ENCODE results near the gene DIP2C. TPM values are rescaled to one million over a fixed set of nuclear protein-coding genes. Genes with fewer than 3 reads are reported as not detected.

Gene DIP2C
- total and polyA plus RNA-seq, 2 donors (not counting 1 experiment from before 2014, with no cell fraction given): 1.3 to 1.9 TPM

DNA sequence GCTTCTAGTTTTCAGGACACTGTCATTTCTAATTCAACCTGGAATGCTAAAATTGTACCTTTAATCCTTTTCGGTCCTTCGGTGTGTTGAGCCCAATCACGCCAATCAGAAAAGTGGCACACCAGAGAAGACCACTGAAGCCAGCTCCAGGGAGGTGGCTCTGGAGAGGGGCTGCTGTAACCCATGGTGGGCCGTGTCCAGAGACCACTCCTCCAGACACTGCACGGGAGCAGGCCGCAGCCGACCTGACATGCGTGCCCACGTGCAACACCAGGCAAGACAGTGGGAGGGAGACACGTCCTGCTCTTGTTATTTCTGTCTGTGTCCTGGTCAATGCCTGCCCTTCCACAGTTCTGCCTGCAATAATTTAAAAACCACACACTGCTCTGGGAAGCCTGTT, 308.1 kb downstream of the DIP2C start:
- ChIA-PET POLR2A (no interaction called here), CTCF (no interaction called here)
- Histone ChIP-seq H3K36me3 (replicated peaks in 1 of 2; ENCODE audit: control extremely low read depth in 1 of 2, control insufficient read depth in 1 of 2, extremely low read depth in 1 of 2, insufficient read depth in 2 of 2, low read length in 1 of 2) (no peaks in the 10 kb centered on the region), H3K9me3 (ENCODE audit: control extremely low read depth in 1 of 3, control insufficient read depth in 2 of 3, insufficient read depth in 1 of 3, low read length in 2 of 3) (peaks cover 0 to 9% (median 0%) of the 10 kb centered on the region in 3 donors), H2AFZ (ENCODE audit: insufficient read depth, low read depth, low read length, poor library complexity, severe bottlenecking) (no peak overlapping the region), H3K4me2 (replicated peaks; ENCODE audit: low read depth, low read length, poor library complexity, severe bottlenecking) (no peak overlapping the region), H3K4me1 (ENCODE audit: control insufficient read depth in 2 of 2, insufficient read depth in 2 of 2, low read length in 2 of 2) (no peaks in the 10 kb centered on the region), H3K27ac (ENCODE audit: low read length in 2 of 2) (no peak overlapping the region), H3K79me2 (ENCODE audit: control insufficient read depth, insufficient read depth, low read length) (no peaks in the 10 kb centered on the region), H4K20me1 (ENCODE audit: control insufficient read depth, insufficient read depth, low read length, poor library complexity, severe bottlenecking) (no peaks in the 10 kb centered on the region), H3K27me3 (replicated peaks in 1 of 4; ENCODE audit: control extremely low read depth in 1 of 4, control insufficient read depth in 3 of 4, insufficient read depth in 4 of 4, low read length in 3 of 4) (peaks cover 0 to 2% (median 0%) of the 10 kb centered on the region in 4 experiments), H3K9ac (ENCODE audit: low read length) (no peak overlapping the region), H3K4me3 (ENCODE audit: control extremely low read depth in 1 of 5, extremely low read depth in 1 of 5, insufficient read depth in 1 of 5, low read depth in 2 of 5, low read length in 4 of 5) (no peak overlapping the region)
- ATAC-seq (ENCODE audit: low read depth) (no peak), DNase-seq (no peak)
- intact Hi-C loops (cut with micrococcal nuclease): no loop called here
- H3K4me1 Mint-ChIP-seq: no peaks in the 10 kb centered on the region
- H3K27me3 Mint-ChIP-seq: peaks cover 9% of the 10 kb centered on the region
- H3K9me3 Mint-ChIP-seq (ENCODE audit: insufficient read depth): no peaks in the 10 kb centered on the region
- H3K4me3 Mint-ChIP-seq: no peak overlapping the region
- no peak overlapping the region for H3K27ac Mint-ChIP-seq
- 95% methylated on average over 10 of the region's 10 CpGs for WGBS (ENCODE audit: insufficient coverage)
- TF ChIP-seq CTCF (IDR thresholded peaks at IDR 0.05): no peak

DNA sequence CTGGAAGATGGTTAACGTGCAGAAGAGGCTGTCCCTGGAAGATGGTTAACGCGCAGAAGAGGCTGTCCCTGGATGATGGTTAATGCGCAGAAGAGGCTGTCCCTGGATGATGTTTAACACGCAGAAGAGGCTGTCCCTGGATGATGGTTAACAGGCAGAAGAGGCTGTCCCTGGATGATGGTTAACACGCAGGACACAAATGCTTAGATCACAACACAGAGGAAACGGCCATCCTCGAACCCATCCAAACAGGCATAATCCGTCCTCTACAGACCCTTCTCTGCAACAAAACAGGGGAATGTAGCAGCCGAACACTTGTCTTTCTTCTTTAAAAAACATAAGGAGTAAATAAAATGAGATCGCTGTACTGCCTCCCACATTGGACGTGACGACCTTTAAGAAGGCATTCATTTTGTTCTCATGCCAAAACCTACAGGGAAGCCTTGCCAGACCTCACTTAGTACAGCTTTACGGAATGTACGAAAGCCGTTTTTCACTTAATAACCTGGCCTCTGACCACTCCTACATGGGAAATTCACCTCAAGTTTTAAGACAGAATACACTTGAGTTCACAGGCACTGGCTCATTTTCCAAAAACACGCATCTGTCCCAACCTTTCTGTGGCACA, 309.0 kb downstream of the DIP2C start:
- H3K9ac ChIP-seq (ENCODE audit: low read length): no peak overlapping the region
- intact Hi-C loops (cut with micrococcal nuclease): no loop called here
- peaks cover 0 to 2% (median 0%) of the 10 kb centered on the region in 4 experiments for H3K27me3 ChIP-seq (replicated peaks in 1 of 4; ENCODE audit: control extremely low read depth in 1 of 4, control insufficient read depth in 3 of 4, insufficient read depth in 4 of 4, low read length in 3 of 4)
- H2AFZ ChIP-seq (ENCODE audit: insufficient read depth, low read depth, low read length, poor library complexity, severe bottlenecking): no peak overlapping the region
- peaks cover 0 to 9% (median 0%) of the 10 kb centered on the region in 3 donors for H3K9me3 ChIP-seq (ENCODE audit: control extremely low read depth in 1 of 3, control insufficient read depth in 2 of 3, insufficient read depth in 1 of 3, low read length in 2 of 3)
- H3K4me1 Mint-ChIP-seq: no peaks in the 10 kb centered on the region
- ChIA-PET CTCF (no interaction called here), POLR2A (no interaction called here)
- ATAC-seq (ENCODE audit: low read depth): no peak
- no peak overlapping the region for H3K4me3 ChIP-seq (ENCODE audit: control extremely low read depth in 1 of 5, extremely low read depth in 1 of 5, insufficient read depth in 1 of 5, low read depth in 2 of 5, low read length in 4 of 5)
- H4K20me1 ChIP-seq (ENCODE audit: control insufficient read depth, insufficient read depth, low read length, poor library complexity, severe bottlenecking): no peaks in the 10 kb centered on the region
- H3K27me3 Mint-ChIP-seq: peaks cover 9% of the 10 kb centered on the region
- H3K4me3 Mint-ChIP-seq: no peak overlapping the region
- no peak for DNase-seq
- no peaks in the 10 kb centered on the region for H3K36me3 ChIP-seq (replicated peaks in 1 of 2; ENCODE audit: control extremely low read depth in 1 of 2, control insufficient read depth in 1 of 2, extremely low read depth in 1 of 2, insufficient read depth in 2 of 2, low read length in 1 of 2)
- TF ChIP-seq EZH2 (IDR thresholded peaks at IDR 0.05; ENCODE audit: borderline replicate concordance, insufficient read depth, low read depth, low read length, poor library complexity, severe bottlenecking) (no peak), CTCF (IDR thresholded peaks at IDR 0.05) (no peak)
- 95% methylated on average over 11 of the region's 17 CpGs for WGBS (ENCODE audit: insufficient coverage)
- no peak overlapping the region for H3K4me2 ChIP-seq (replicated peaks; ENCODE audit: low read depth, low read length, poor library complexity, severe bottlenecking)
- no peaks in the 10 kb centered on the region for H3K79me2 ChIP-seq (ENCODE audit: control insufficient read depth, insufficient read depth, low read length)
- H3K27ac ChIP-seq (ENCODE audit: low read length in 2 of 2): no peak overlapping the region
- no peak overlapping the region for H3K27ac Mint-ChIP-seq
- H3K4me1 ChIP-seq (ENCODE audit: control insufficient read depth in 2 of 2, insufficient read depth in 2 of 2, low read length in 2 of 2): no peaks in the 10 kb centered on the region
- H3K9me3 Mint-ChIP-seq (ENCODE audit: insufficient read depth): no peaks in the 10 kb centered on the region
